ENCODE results near the gene PLXNB1.

Gene PLXNB1

GRCh38 chr3:48416546-48416945, 13.3 kb downstream of the PLXNB1 start:
- Histone ChIP-seq H3K9ac (ENCODE audit: insufficient read length, low read depth) (no peak overlapping the region), H3K4me3 (ENCODE audit: insufficient read length, low read depth) (no peak overlapping the region), H3K36me3 (ENCODE audit: insufficient read depth, insufficient read length, low read length) (peaks cover 97% of the 10 kb centered on the region), H3K27me3 (ENCODE audit: insufficient read depth, insufficient read length) (no peaks in the 10 kb centered on the region), H3K4me1 (ENCODE audit: insufficient read depth, insufficient read length) (no peaks in the 10 kb centered on the region), H3K9me3 (ENCODE audit: insufficient read depth, low read length) (no peaks in the 10 kb centered on the region)
- DNase-seq (ENCODE audit: low read depth, low spot score), result no peak
- no peak for TF ChIP-seq YY1 (IDR thresholded peaks at IDR 0.05; ENCODE audit: insufficient read depth, insufficient read length)
- TF ChIP-seq ZNF274 (IDR thresholded peaks at IDR 0.05; ENCODE audit: low read depth, low read length), result no peak
- TF ChIP-seq SUZ12 (IDR thresholded peaks at IDR 0.05; ENCODE audit: extremely low read depth, insufficient read depth, insufficient read length), result no peak

GRCh38 chr3:48416091-48416505, 13.8 kb downstream of the PLXNB1 start:
- Histone ChIP-seq H3K9ac (ENCODE audit: insufficient read length, low read depth) (no peak overlapping the region), H3K9me3 (ENCODE audit: insufficient read depth, low read length) (no peaks in the 10 kb centered on the region), H3K27me3 (ENCODE audit: insufficient read depth, insufficient read length) (no peaks in the 10 kb centered on the region), H3K4me1 (ENCODE audit: insufficient read depth, insufficient read length) (no peaks in the 10 kb centered on the region), H3K36me3 (ENCODE audit: insufficient read depth, insufficient read length, low read length) (peaks cover 97% of the 10 kb centered on the region), H3K4me3 (ENCODE audit: insufficient read length, low read depth) (no peak overlapping the region)
- TF ChIP-seq ZNF274 (IDR thresholded peaks at IDR 0.05; ENCODE audit: low read depth, low read length), result no peak
- no peak for TF ChIP-seq YY1 (IDR thresholded peaks at IDR 0.05; ENCODE audit: insufficient read depth, insufficient read length)
- TF ChIP-seq SUZ12 (IDR thresholded peaks at IDR 0.05; ENCODE audit: extremely low read depth, insufficient read depth, insufficient read length), result no peak
- no peak for DNase-seq (ENCODE audit: low read depth, low spot score)

- no peak overlapping the region for H3K4me3 ChIP-seq (ENCODE audit: insufficient read length, low read depth)
- TF ChIP-seq SUZ12 (IDR thresholded peaks at IDR 0.05; ENCODE audit: extremely low read depth, insufficient read depth, insufficient read length) (no peak), ZNF274 (IDR thresholded peaks at IDR 0.05; ENCODE audit: low read depth, low read length) (no peak), YY1 (IDR thresholded peaks at IDR 0.05; ENCODE audit: insufficient read depth, insufficient read length) (no peak)
- H3K36me3 ChIP-seq (ENCODE audit: insufficient read depth, insufficient read length, low read length), result peaks cover 97% of the 10 kb centered on the region
Observed at GRCh38 chr3:48415251-48415953, 14.5 kb downstream of the PLXNB1 start.

GRCh38 chr3:48414376-48415250, 15.3 kb downstream of the PLXNB1 start:
- Histone ChIP-seq H3K4me1 (ENCODE audit: insufficient read depth, insufficient read length) (peaks cover under 1% of the 10 kb centered on the region), H3K36me3 (ENCODE audit: insufficient read depth, insufficient read length, low read length) (peaks cover 97% of the 10 kb centered on the region), H3K4me3 (ENCODE audit: insufficient read length, low read depth) (no peak overlapping the region), H3K9ac (ENCODE audit: insufficient read length, low read depth) (no peak overlapping the region), H3K9me3 (ENCODE audit: insufficient read depth, low read length) (no peaks in the 10 kb centered on the region), H3K27me3 (ENCODE audit: insufficient read depth, insufficient read length) (no peaks in the 10 kb centered on the region)
- no peak for DNase-seq (ENCODE audit: low read depth, low spot score)
- TF ChIP-seq YY1 (IDR thresholded peaks at IDR 0.05; ENCODE audit: insufficient read depth, insufficient read length), result no peak
- TF ChIP-seq ZNF274 (IDR thresholded peaks at IDR 0.05; ENCODE audit: low read depth, low read length), result no peak
- TF ChIP-seq SUZ12 (IDR thresholded peaks at IDR 0.05; ENCODE audit: extremely low read depth, insufficient read depth, insufficient read length), result no peak

More at GRCh38 chr3:48415251-48415953, 14.5 kb downstream of the PLXNB1 start:
- Histone ChIP-seq H3K9me3 (ENCODE audit: insufficient read depth, low read length) (no peaks in the 10 kb centered on the region), H3K27me3 (ENCODE audit: insufficient read depth, insufficient read length) (no peaks in the 10 kb centered on the region), H3K4me1 (ENCODE audit: insufficient read depth, insufficient read length) (no peaks in the 10 kb centered on the region), H3K9ac (ENCODE audit: insufficient read length, low read depth) (no peak overlapping the region)
- DNase-seq (ENCODE audit: low read depth, low spot score), result no peak

- no peak overlapping the region for H3K4me3 ChIP-seq (ENCODE audit: insufficient read length, low read depth)
- no peak for TF ChIP-seq YY1 (IDR thresholded peaks at IDR 0.05; ENCODE audit: insufficient read depth, insufficient read length)
- TF ChIP-seq ZNF274 (IDR thresholded peaks at IDR 0.05; ENCODE audit: low read depth, low read length), result no peak
- TF ChIP-seq SUZ12 (IDR thresholded peaks at IDR 0.05; ENCODE audit: extremely low read depth, insufficient read depth, insufficient read length), result no peak
- H3K36me3 ChIP-seq (ENCODE audit: insufficient read depth, insufficient read length, low read length), result peaks cover 97% of the 10 kb centered on the region
- no peaks in the 10 kb centered on the region for H3K27me3 ChIP-seq (ENCODE audit: insufficient read depth, insufficient read length)
- peaks cover 2% of the 10 kb centered on the region for H3K4me1 ChIP-seq (ENCODE audit: insufficient read depth, insufficient read length)
- no peak overlapping the region for H3K9ac ChIP-seq (ENCODE audit: insufficient read length, low read depth)
- no peaks in the 10 kb centered on the region for H3K9me3 ChIP-seq (ENCODE audit: insufficient read depth, low read length)
- DNase-seq (ENCODE audit: low read depth, low spot score), result no peak
Observed at GRCh38 chr3:48413611-48414010, 16.3 kb downstream of the PLXNB1 start.

- DNase-seq (ENCODE audit: low read depth, low spot score), result no peak
- Histone ChIP-seq H3K4me1 (ENCODE audit: insufficient read depth, insufficient read length) (peaks cover 2% of the 10 kb centered on the region), H3K9me3 (ENCODE audit: insufficient read depth, low read length) (no peaks in the 10 kb centered on the region), H3K4me3 (ENCODE audit: insufficient read length, low read depth) (no peak overlapping the region), H3K36me3 (ENCODE audit: insufficient read depth, insufficient read length, low read length) (peaks cover 97% of the 10 kb centered on the region), H3K27me3 (ENCODE audit: insufficient read depth, insufficient read length) (no peaks in the 10 kb centered on the region), H3K9ac (ENCODE audit: insufficient read length, low read depth) (no peak overlapping the region)
- TF ChIP-seq SUZ12 (IDR thresholded peaks at IDR 0.05; ENCODE audit: extremely low read depth, insufficient read depth, insufficient read length), result no peak
- no peak for TF ChIP-seq ZNF274 (IDR thresholded peaks at IDR 0.05; ENCODE audit: low read depth, low read length)
- no peak for TF ChIP-seq YY1 (IDR thresholded peaks at IDR 0.05; ENCODE audit: insufficient read depth, insufficient read length)
Observed at GRCh38 chr3:48413086-48413485, 16.8 kb downstream of the PLXNB1 start.

Measured in NT2/D1 (cell line).